ENCODE measurements around the gene APEH. TPM values are rescaled to one million over a fixed set of nuclear protein-coding genes. Genes with fewer than 3 reads are reported as not detected.

Gene APEH
- total RNA-seq, 1 experiment from 2014 or later = 246 TPM

DNA sequence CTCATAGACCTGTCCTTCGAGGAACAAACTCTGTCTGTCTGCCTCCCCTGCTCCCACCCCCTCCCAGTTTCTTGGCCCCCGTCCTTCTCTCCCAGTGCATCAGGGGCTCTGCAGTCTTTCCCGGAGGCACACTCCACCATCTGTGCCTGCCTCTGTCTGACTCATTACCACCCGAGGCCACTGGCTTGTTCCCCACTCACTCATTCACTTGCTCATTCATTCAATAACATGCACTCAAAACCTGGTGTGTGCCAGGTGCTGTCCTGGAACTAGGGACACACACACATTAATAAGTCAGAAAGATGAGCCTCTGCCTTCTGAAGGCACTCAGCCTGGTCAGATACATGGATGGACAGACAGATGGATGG, 32.9 kb downstream of the APEH start:
- H3K9ac ChIP-seq (ENCODE audit: low read length) = no peak overlapping the region
- no peak overlapping the region for H3K4me2 ChIP-seq (ENCODE audit: low read length)
- no peak overlapping the region for H2AFZ ChIP-seq (ENCODE audit: low read depth, low read length, poor library complexity, severe bottlenecking)
- H3K9me2 ChIP-seq (ENCODE audit: insufficient read depth) = no peaks in the 10 kb centered on the region
- TF ChIP-seq EZH2phosphoT487 (IDR thresholded peaks at IDR 0.05; ENCODE audit: borderline replicate concordance) = no peak
- TF ChIP-seq JUND (IDR thresholded peaks at IDR 0.05) = no peak
- TF ChIP-seq ELF1 (IDR thresholded peaks at IDR 0.05; ENCODE audit: borderline replicate concordance, low read depth) = no peak
- TF ChIP-seq TCF7L2 (IDR thresholded peaks at IDR 0.05; ENCODE audit: borderline replicate concordance, extremely low read depth, insufficient read depth, insufficient read length) = no peak
- TF ChIP-seq RAD21 (IDR thresholded peaks at IDR 0.05; ENCODE audit: low read depth) = no peak
- TF ChIP-seq, protein P1, sequence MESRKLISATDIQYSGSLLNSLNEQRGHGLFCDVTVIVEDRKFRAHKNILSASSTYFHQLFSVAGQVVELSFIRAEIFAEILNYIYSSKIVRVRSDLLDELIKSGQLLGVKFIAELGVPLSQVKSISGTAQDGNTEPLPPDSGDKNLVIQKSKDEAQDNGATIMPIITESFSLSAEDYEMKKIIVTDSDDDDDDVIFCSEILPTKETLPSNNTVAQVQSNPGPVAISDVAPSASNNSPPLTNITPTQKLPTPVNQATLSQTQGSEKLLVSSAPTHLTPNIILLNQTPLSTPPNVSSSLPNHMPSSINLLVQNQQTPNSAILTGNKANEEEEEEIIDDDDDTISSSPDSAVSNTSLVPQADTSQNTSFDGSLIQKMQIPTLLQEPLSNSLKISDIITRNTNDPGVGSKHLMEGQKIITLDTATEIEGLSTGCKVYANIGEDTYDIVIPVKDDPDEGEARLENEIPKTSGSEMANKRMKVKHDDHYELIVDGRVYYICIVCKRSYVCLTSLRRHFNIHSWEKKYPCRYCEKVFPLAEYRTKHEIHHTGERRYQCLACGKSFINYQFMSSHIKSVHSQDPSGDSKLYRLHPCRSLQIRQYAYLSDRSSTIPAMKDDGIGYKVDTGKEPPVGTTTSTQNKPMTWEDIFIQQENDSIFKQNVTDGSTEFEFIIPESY (IDR thresholded peaks at IDR 0.05; ENCODE audit: extremely low read depth, insufficient replicate concordance, low read length) = no peak
- TF ChIP-seq CEBPB (IDR thresholded peaks at IDR 0.05; ENCODE audit: low read depth) = no peak
- RAD21 ChIA-PET (ENCODE audit: low non-redundant PET in 1 of 2, low total read pairs in 2 of 2, uncharacterized antibody in 2 of 2, unreplicated experiment in 2 of 2) = no interaction called here
- POLR2A ChIA-PET = no interaction called here
- H3K4me3 ChIP-seq (replicated peaks in 1 of 2; ENCODE audit: low read depth in 1 of 2, low read length in 2 of 2) = no peak overlapping the region
- DNase-seq (ENCODE audit: low read depth, low spot score) (no peak), ATAC-seq (no peak)
- no TSS peak for BruUV-seq (replicated peaks)
- H3K27ac ChIP-seq (ENCODE audit: low read depth, low read length) = no peak overlapping the region
- no peaks in the 10 kb centered on the region for H4K20me1 ChIP-seq (ENCODE audit: insufficient read depth)
- H3K9me3 ChIP-seq (ENCODE audit: control insufficient read depth in 1 of 2, insufficient read depth in 1 of 2, low read depth in 1 of 2, low read length in 2 of 2) = no peaks in the 10 kb centered on the region
- H3K4me1 ChIP-seq (ENCODE audit: control insufficient read depth in 1 of 2, insufficient read depth in 2 of 2, low read length in 2 of 2) = no peaks in the 10 kb centered on the region
- intact Hi-C loops (cut with micrococcal nuclease) = no loop called here
- peaks cover 0 to 4% of the 10 kb centered on the region in 2 experiments; a peak in 2 of 4 replicates for H3K36me3 ChIP-seq (ENCODE audit: control insufficient read depth in 1 of 2, insufficient read depth in 2 of 2, low read length in 2 of 2)
- H3K79me2 ChIP-seq (ENCODE audit: insufficient read depth, low read length) = no peaks in the 10 kb centered on the region
- CTCF ChIA-PET = no interaction called here
- H3K27me3 ChIP-seq (ENCODE audit: insufficient read depth, low read length) = no peaks in the 10 kb centered on the region

DNA sequence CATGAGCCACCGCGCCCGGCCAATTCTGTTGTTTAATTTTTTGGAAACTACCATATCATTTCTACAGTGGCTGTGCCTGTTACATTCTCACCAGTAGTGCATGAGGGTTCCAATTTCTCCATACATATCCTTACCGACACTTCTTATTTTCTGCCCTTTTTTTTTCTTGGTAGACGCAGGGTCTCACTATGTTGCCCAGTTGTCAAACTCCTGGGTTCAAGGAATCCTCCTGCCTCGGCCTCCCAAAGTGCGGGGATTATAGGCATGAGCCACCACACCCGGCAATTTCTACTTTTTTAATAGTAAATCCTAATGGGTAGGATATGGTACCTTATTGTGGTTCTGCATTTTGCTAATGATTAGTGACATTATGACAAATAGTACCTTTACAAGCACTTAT, 35.7 kb downstream of the APEH start:
- Histone ChIP-seq H3K4me1 (ENCODE audit: control insufficient read depth in 1 of 2, insufficient read depth in 2 of 2, low read length in 2 of 2) (no peaks in the 10 kb centered on the region), H4K20me1 (ENCODE audit: insufficient read depth) (no peaks in the 10 kb centered on the region), H3K9ac (ENCODE audit: low read length) (no peak overlapping the region), H3K27ac (ENCODE audit: low read depth, low read length) (no peak overlapping the region), H3K9me2 (ENCODE audit: insufficient read depth) (no peaks in the 10 kb centered on the region), H3K4me2 (ENCODE audit: low read length) (no peak overlapping the region), H3K4me3 (replicated peaks in 1 of 2; ENCODE audit: low read depth in 1 of 2, low read length in 2 of 2) (no peak overlapping the region), H3K9me3 (ENCODE audit: control insufficient read depth in 1 of 2, insufficient read depth in 1 of 2, low read depth in 1 of 2, low read length in 2 of 2) (no peaks in the 10 kb centered on the region), H2AFZ (ENCODE audit: low read depth, low read length, poor library complexity, severe bottlenecking) (no peak overlapping the region), H3K79me2 (ENCODE audit: insufficient read depth, low read length) (no peaks in the 10 kb centered on the region), H3K27me3 (ENCODE audit: insufficient read depth, low read length) (no peaks in the 10 kb centered on the region), H3K36me3 (ENCODE audit: control insufficient read depth in 1 of 2, insufficient read depth in 2 of 2, low read length in 2 of 2) (peaks cover 0 to 4% of the 10 kb centered on the region in 2 experiments; a peak in 2 of 4 replicates)
- ChIA-PET POLR2A (no interaction called here), CTCF (no interaction called here), RAD21 (ENCODE audit: low non-redundant PET in 1 of 2, low total read pairs in 2 of 2, uncharacterized antibody in 2 of 2, unreplicated experiment in 2 of 2) (no interaction called here)
- no peak for DNase-seq (ENCODE audit: low read depth, low spot score)
- no peak for ATAC-seq
- BruUV-seq (replicated peaks) = no TSS peak
- intact Hi-C loops (cut with micrococcal nuclease) = no loop called here
- TF ChIP-seq SRF (IDR thresholded peaks at IDR 0.05; ENCODE audit: low read depth) (no peak), ELF1 (IDR thresholded peaks at IDR 0.05; ENCODE audit: borderline replicate concordance, low read depth) (no peak), ZNF274 (IDR thresholded peaks at IDR 0.05; ENCODE audit: low read depth, low read length) (no peak), POLR2A (IDR thresholded peaks at IDR 0.05; ENCODE audit: borderline replicate concordance, extremely low read depth, insufficient read depth, insufficient read length) (no peak), CEBPB (IDR thresholded peaks at IDR 0.05; ENCODE audit: low read depth) (no peak), EZH2phosphoT487 (IDR thresholded peaks at IDR 0.05; ENCODE audit: borderline replicate concordance) (no peak), EZH2 (IDR thresholded peaks at IDR 0.05) (no peak), FOSL1 (IDR thresholded peaks at IDR 0.05; ENCODE audit: low read depth) (no peak), RAD21 (IDR thresholded peaks at IDR 0.05; ENCODE audit: low read depth) (no peak)
- TF ChIP-seq, protein P1 (IDR thresholded peaks at IDR 0.05; ENCODE audit: extremely low read depth, insufficient replicate concordance, low read length) = no peak
- TF ChIP-seq, protein P2, sequence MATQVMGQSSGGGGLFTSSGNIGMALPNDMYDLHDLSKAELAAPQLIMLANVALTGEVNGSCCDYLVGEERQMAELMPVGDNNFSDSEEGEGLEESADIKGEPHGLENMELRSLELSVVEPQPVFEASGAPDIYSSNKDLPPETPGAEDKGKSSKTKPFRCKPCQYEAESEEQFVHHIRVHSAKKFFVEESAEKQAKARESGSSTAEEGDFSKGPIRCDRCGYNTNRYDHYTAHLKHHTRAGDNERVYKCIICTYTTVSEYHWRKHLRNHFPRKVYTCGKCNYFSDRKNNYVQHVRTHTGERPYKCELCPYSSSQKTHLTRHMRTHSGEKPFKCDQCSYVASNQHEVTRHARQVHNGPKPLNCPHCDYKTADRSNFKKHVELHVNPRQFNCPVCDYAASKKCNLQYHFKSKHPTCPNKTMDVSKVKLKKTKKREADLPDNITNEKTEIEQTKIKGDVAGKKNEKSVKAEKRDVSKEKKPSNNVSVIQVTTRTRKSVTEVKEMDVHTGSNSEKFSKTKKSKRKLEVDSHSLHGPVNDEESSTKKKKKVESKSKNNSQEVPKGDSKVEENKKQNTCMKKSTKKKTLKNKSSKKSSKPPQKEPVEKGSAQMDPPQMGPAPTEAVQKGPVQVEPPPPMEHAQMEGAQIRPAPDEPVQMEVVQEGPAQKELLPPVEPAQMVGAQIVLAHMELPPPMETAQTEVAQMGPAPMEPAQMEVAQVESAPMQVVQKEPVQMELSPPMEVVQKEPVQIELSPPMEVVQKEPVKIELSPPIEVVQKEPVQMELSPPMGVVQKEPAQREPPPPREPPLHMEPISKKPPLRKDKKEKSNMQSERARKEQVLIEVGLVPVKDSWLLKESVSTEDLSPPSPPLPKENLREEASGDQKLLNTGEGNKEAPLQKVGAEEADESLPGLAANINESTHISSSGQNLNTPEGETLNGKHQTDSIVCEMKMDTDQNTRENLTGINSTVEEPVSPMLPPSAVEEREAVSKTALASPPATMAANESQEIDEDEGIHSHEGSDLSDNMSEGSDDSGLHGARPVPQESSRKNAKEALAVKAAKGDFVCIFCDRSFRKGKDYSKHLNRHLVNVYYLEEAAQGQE (IDR thresholded peaks at IDR 0.05; ENCODE audit: low read depth) = no peak

Data from HCT116 (cell line).